GM23338 (cell line): ENCODE results near the gene CRKL. TPM values are rescaled to one million over a fixed set of nuclear protein-coding genes. Genes with fewer than 3 reads are reported as not detected.
A peak's percentile ranks its signal among the peaks of the same experiment; 100 is the strongest.

Source experiments
- ATAC-seq: fragments of 200-7000 bp; cut with Tn5 transposase; 3 replicates; pipeline ENCODE4 v1.9.1; 2020
- DNase-seq: peaks from one replicate; pipeline ENCODE4 v3.0.0-alpha.2; 2015; ENCODE audit warnings: low spot score
- H2AFZ ChIP-seq: fragments of 200-600 bp; sonication (generic); 2 replicates; pipeline ENCODE4 v1.8.0; 2016; ENCODE audit warnings: antibody characterized with exemption, mild to moderate bottlenecking, moderate library complexity
- H3F3A ChIP-seq: fragments of 200-600 bp; sonication (generic); replicated peaks from 2 replicates; pipeline ENCODE4 v1.8.0; 2017; ENCODE audit warnings: antibody characterized with exemption, mixed run types, low read depth
- H3K27ac ChIP-seq: fragments of 200-600 bp; sonication (generic); 2 replicates; pipeline ENCODE4 v1.6.1; 2016; ENCODE audit warnings: low read depth
- H3K27me3 ChIP-seq: fragments of 200-600 bp; sonication (generic); 2 replicates; pipeline ENCODE4 v1.8.0; 2016; ENCODE audit warnings: mild to moderate bottlenecking, mixed run types, moderate library complexity; ENCODE audit not compliant: insufficient read depth
- H3K36me3 ChIP-seq: fragments of 200-600 bp; sonication (generic); 2 replicates; pipeline ENCODE4 v1.8.0; 2016; ENCODE audit warnings: mild to moderate bottlenecking; ENCODE audit not compliant: insufficient read depth
- H3K4me1 ChIP-seq: fragments of 200-600 bp; sonication (generic); 2 replicates; pipeline ENCODE4 v1.8.0; 2016; ENCODE audit warnings: mild to moderate bottlenecking, moderate library complexity; ENCODE audit not compliant: insufficient read depth
- H3K4me2 ChIP-seq: fragments of 200-600 bp; sonication (generic); 2 replicates; pipeline ENCODE4 v1.7.1; 2017; ENCODE audit warnings: mixed run types
- H3K4me3 ChIP-seq: fragments of 200-600 bp; sonication (generic); 2 replicates; pipeline ENCODE4 v1.6.1; 2016; ENCODE audit warnings: mixed run types
- H3K79me2 ChIP-seq: fragments of 200-600 bp; sonication (generic); replicated peaks from 2 replicates; pipeline ENCODE4 v1.8.0; 2017; ENCODE audit warnings: mild to moderate bottlenecking; ENCODE audit not compliant: insufficient read depth
- H3K9me2 ChIP-seq: fragments of 200-600 bp; sonication (generic); 2 replicates; pipeline ENCODE4 v1.8.0; 2017; ENCODE audit not compliant: insufficient read depth
- H4K20me1 ChIP-seq: fragments of 200-600 bp; sonication (generic); replicated peaks from 2 replicates; pipeline ENCODE4 v1.8.0; 2017; ENCODE audit warnings: mild to moderate bottlenecking; ENCODE audit not compliant: insufficient read depth
- H3K27ac Mint-ChIP-seq: 2 replicates; pipeline ENCODE4 v1.8.0; 2020; ENCODE audit warnings: inconsistent platforms, mild to moderate bottlenecking, moderate library complexity, mixed read lengths
- H3K27me3 Mint-ChIP-seq: 3 replicates; pipeline ENCODE4 v1.8.0; 2022; ENCODE audit warnings: low read depth, mild to moderate bottlenecking, moderate library complexity, mixed read lengths, inconsistent platforms; ENCODE audit not compliant: insufficient read depth, poor library complexity
- H3K36me3 Mint-ChIP-seq: 3 replicates; pipeline ENCODE4 v1.8.0; 2021; ENCODE audit warnings: low read depth, mild to moderate bottlenecking, inconsistent platforms, moderate library complexity, mixed read lengths
- H3K4me1 Mint-ChIP-seq: 3 replicates; pipeline ENCODE4 v1.8.0; 2020; ENCODE audit warnings: mild to moderate bottlenecking, inconsistent platforms, mixed read lengths
- H3K4me3 Mint-ChIP-seq: 3 replicates; pipeline ENCODE4 v1.8.0; 2021; ENCODE audit warnings: moderate library complexity, mild to moderate bottlenecking, inconsistent platforms, mixed read lengths
- H3K9me3 Mint-ChIP-seq: 3 replicates; pipeline ENCODE4 v1.8.0; 2020; ENCODE audit warnings: moderate library complexity, mild to moderate bottlenecking, inconsistent platforms, mixed read lengths
- CTCF ChIP-seq, 2 experiments: fragments of 200-600 bp in 1 of 2; sonication (generic) in 1 of 2; conservative IDR thresholded peaks; 2 replicates each; pipeline versions ENCODE4 v1.5.1 to v1.6.1; 2016 to 2017; ENCODE audit warnings: antibody characterized with exemption in 2 of 2, low read depth in 2 of 2, mild to moderate bottlenecking in 2 of 2, moderate library complexity in 1 of 2
- STAT1 ChIP-seq: IDR thresholded peaks from one replicate; pipeline ENCODE4 v1.6.1; 2016; ENCODE audit warnings: antibody characterized with exemption; ENCODE audit not compliant: unreplicated experiment
- ZNF114 ChIP-seq: fragments of 250-450 bp; sonication (Bioruptor Pico); IDR thresholded peaks from 2 replicates; pipeline ENCODE4 v1.5.0; 2020; ENCODE audit warnings: mild to moderate bottlenecking, moderate library complexity
- ZNF331 ChIP-seq: fragments of 250-450 bp; sonication (Bioruptor Pico); IDR thresholded peaks from 2 replicates; pipeline ENCODE4 v1.5.0; 2020; ENCODE audit warnings: low read depth, mild to moderate bottlenecking, moderate library complexity
- polyA plus RNA-seq: library from polyadenylated mRNA; unstranded; fragments of >200 nt; fragmentation: Nextera tagmentation; extraction: Ambion mirVana; gene quantifications from 2 replicates; pipeline ENCODE4 v1.2.1, GENCODE V29; 2016
- total RNA-seq: library from RNA; depleted of rRNA; stranded (reverse); fragments of >200 nt; shearing (Covaris generic); gene quantifications from 2 replicates; pipeline ENCODE4 v1.2.3, GENCODE V29; 2014
- TF ChIP-seq, protein P1 (sequence below): fragments of 250-450 bp; sonication (Bioruptor Pico); IDR thresholded peaks from 2 replicates; pipeline ENCODE4 v1.5.0; 2020; ENCODE audit warnings: mild to moderate bottlenecking, moderate library complexity

The CRKL gene
- total and polyA plus RNA-seq, 2 experiments from 2014 or later = 39.5 to 104 TPM

- H3K79me2 ChIP-seq = no peaks in the 10 kb centered on the region
- H3K4me2 ChIP-seq = no peak overlapping the region
- peaks cover 11% of the 10 kb centered on the region for H3K27me3 Mint-ChIP-seq
- peaks cover 16% of the 10 kb centered on the region for H3K36me3 Mint-ChIP-seq
- no peaks in the 10 kb centered on the region; the same call in 1 of the 2 replicates for H4K20me1 ChIP-seq
- DNase-seq (no peak), ATAC-seq (no peak)
- TF ChIP-seq CTCF (conservative IDR thresholded peaks at IDR 0.05; ENCODE audit: low read depth in 2 of 2) = no peak
- TF ChIP-seq STAT1 = no peak
- H2AFZ ChIP-seq = no peak overlapping the region
- no peaks in the 10 kb centered on the region for H3F3A ChIP-seq
- no peaks in the 10 kb centered on the region for H3K4me1 ChIP-seq
- no peaks in the 10 kb centered on the region for H3K9me2 ChIP-seq
- H3K36me3 ChIP-seq = no peaks in the 10 kb centered on the region; the same call in 1 of the 2 replicates
- no peaks in the 10 kb centered on the region for H3K27me3 ChIP-seq
- no peak overlapping the region for H3K4me3 ChIP-seq
- H3K9me3 Mint-ChIP-seq = no peaks in the 10 kb centered on the region
- no peak overlapping the region for H3K27ac ChIP-seq
- no peak overlapping the region for H3K4me3 Mint-ChIP-seq
- H3K27ac Mint-ChIP-seq = no peak overlapping the region
- no peaks in the 10 kb centered on the region for H3K4me1 Mint-ChIP-seq
These were observed 32.1 kb upstream of the CRKL start for GRCh38 chr22:20885017-20885556.

DNA sequence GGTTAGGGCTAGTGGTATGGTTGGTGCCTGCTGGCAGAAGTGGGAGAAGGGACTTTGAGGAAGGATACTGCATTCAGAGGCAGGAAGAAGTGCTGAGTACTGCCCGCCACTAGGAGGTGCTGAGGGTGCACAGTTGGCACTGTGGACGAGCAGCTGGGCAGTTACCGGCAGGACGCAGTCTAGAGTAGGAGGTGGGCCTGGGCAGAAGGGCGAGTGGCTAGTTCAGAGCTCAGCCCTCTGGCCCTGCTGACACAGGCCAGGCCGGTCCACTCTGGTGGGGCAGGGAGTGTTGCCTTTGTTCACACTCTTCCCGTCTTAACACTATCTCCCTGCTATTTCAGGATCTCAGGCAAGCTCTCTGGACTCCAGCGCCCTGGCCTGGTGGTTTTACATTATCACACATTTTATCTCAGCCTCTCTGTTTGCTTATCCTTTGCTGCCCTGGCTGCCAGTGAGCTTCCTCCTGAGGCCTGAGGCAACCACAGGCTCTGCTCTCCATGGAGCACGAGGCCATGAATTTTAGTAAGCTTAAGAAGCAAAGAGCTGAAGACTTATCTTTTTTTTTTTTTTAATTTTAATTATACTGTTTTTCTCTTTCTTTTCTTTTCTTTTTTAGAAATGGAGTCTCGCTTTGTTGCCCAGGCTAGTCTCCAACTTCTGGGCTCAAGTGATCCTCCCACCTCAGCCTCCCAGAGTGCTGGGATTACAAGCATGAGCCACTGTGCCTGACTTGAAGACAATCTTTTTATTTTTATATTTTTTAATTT, 31.5 kb upstream of the CRKL start:
- Histone ChIP-seq H3K4me2 (no peak overlapping the region), H3K4me1 (no peaks in the 10 kb centered on the region), H3F3A (no peaks in the 10 kb centered on the region), H3K9me2 (no peaks in the 10 kb centered on the region), H3K4me3 (no peak overlapping the region), H3K36me3 (no peaks in the 10 kb centered on the region; the same call in 1 of the 2 replicates), H3K27me3 (no peaks in the 10 kb centered on the region), H3K79me2 (no peaks in the 10 kb centered on the region), H2AFZ (no peak overlapping the region), H3K27ac (no peak overlapping the region), H4K20me1 (no peaks in the 10 kb centered on the region; the same call in 1 of the 2 replicates)
- peaks cover 16% of the 10 kb centered on the region for H3K36me3 Mint-ChIP-seq
- no peaks in the 10 kb centered on the region for H3K9me3 Mint-ChIP-seq
- ATAC-seq (peak; percentile 100), DNase-seq (peak; percentile 92)
- no peaks in the 10 kb centered on the region for H3K4me1 Mint-ChIP-seq
- peaks cover 11% of the 10 kb centered on the region for H3K27me3 Mint-ChIP-seq
- no peak overlapping the region for H3K27ac Mint-ChIP-seq
- no peak overlapping the region for H3K4me3 Mint-ChIP-seq
- TF ChIP-seq CTCF (conservative IDR thresholded peaks at IDR 0.05; ENCODE audit: low read depth in 2 of 2) = peak; percentile 82 to 98
- no peak for TF ChIP-seq ZNF114 (CRISPR knock-in tag)
- TF ChIP-seq, protein P1, sequence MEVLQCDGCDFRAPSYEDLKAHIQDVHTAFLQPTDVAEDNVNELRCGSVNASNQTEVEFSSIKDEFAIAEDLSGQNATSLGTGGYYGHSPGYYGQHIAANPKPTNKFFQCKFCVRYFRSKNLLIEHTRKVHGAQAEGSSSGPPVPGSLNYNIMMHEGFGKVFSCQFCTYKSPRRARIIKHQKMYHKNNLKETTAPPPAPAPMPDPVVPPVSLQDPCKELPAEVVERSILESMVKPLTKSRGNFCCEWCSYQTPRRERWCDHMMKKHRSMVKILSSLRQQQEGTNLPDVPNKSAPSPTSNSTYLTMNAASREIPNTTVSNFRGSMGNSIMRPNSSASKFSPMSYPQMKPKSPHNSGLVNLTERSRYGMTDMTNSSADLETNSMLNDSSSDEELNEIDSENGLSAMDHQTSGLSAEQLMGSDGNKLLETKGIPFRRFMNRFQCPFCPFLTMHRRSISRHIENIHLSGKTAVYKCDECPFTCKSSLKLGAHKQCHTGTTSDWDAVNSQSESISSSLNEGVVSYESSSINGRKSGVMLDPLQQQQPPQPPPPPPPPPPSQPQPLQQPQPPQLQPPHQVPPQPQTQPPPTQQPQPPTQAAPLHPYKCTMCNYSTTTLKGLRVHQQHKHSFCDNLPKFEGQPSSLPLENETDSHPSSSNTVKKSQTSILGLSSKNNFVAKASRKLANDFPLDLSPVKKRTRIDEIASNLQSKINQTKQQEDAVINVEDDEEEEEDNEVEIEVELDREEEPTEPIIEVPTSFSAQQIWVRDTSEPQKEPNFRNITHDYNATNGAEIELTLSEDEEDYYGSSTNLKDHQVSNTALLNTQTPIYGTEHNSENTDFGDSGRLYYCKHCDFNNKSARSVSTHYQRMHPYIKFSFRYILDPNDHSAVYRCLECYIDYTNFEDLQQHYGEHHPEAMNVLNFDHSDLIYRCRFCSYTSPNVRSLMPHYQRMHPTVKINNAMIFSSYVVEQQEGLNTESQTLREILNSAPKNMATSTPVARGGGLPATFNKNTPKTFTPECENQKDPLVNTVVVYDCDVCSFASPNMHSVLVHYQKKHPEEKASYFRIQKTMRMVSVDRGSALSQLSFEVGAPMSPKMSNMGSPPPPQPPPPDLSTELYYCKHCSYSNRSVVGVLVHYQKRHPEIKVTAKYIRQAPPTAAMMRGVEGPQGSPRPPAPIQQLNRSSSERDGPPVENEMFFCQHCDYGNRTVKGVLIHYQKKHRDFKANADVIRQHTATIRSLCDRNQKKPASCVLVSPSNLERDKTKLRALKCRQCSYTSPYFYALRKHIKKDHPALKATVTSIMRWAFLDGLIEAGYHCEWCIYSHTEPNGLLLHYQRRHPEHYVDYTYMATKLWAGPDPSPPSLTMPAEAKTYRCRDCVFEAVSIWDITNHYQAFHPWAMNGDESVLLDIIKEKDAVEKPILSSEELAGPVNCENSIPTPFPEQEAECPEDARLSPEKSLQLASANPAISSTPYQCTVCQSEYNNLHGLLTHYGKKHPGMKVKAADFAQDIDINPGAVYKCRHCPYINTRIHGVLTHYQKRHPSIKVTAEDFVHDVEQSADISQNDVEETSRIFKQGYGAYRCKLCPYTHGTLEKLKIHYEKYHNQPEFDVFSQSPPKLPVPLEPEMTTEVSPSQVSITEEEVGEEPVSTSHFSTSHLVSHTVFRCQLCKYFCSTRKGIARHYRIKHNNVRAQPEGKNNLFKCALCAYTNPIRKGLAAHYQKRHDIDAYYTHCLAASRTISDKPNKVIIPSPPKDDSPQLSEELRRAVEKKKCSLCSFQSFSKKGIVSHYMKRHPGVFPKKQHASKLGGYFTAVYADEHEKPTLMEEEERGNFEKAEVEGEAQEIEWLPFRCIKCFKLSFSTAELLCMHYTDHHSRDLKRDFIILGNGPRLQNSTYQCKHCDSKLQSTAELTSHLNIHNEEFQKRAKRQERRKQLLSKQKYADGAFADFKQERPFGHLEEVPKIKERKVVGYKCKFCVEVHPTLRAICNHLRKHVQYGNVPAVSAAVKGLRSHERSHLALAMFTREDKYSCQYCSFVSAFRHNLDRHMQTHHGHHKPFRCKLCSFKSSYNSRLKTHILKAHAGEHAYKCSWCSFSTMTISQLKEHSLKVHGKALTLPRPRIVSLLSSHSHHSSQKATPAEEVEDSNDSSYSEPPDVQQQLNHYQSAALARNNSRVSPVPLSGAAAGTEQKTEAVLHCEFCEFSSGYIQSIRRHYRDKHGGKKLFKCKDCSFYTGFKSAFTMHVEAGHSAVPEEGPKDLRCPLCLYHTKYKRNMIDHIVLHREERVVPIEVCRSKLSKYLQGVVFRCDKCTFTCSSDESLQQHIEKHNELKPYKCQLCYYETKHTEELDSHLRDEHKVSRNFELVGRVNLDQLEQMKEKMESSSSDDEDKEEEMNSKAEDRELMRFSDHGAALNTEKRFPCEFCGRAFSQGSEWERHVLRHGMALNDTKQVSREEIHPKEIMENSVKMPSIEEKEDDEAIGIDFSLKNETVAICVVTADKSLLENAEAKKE (CRISPR knock-in tag) = no peak
- TF ChIP-seq ZNF331 (CRISPR knock-in tag) = no peak
